Middle frontal gyrus (tissue), 1 donor: Measurements from ENCODE around the gene DQX1.
"Not testable (repeated sequence)": the region's sequence is repeated elsewhere in the genome, so short reads cannot be mapped to it uniquely, and the experiment has no call there.

Experiments used
- DNase-seq: peaks from one replicate; pipeline ENCODE4 v3.0.0-alpha.2; 2015; ENCODE audit warnings: low spot score; ENCODE audit errors: extremely low spot score

DQX1 gene

DNA sequence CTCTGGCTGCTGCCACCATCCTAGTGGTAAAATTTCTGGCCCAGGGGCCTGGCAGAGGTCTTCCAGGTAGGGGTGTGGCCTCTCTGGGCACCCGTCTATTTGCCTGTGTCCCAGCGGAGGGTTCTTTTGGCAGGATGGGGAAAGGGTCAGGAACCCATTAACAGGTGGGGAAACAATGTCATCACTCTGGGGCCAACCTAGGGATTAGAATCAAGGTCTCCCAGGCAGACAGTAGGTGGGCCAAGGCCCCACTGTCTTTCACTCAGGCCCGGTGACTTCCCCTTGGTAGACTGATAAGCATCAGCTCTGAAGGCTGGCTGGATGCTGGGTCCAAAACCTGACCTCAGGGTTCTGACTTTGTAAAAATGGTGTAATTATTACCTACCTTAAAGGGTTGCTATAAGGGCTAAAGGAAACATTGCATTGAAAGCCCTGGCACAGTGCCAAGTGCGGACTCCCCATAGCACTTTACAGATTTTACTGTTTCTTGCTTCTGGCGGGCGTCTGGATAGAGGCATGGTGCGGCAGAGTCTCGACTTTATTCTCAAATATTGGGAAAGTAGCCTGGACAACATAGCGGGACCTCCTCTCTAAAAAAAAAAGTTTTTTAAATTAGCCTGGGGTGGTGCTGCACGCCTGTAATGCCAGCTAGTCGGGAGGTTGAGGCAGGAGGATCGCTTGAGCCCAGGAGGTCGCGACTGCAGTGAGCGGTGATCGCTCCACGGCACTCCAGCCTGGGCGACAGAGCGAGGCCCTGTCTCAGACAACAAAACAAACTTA is 28.8 kb downstream of the DQX1 start:
- no peak for DNase-seq

DNA sequence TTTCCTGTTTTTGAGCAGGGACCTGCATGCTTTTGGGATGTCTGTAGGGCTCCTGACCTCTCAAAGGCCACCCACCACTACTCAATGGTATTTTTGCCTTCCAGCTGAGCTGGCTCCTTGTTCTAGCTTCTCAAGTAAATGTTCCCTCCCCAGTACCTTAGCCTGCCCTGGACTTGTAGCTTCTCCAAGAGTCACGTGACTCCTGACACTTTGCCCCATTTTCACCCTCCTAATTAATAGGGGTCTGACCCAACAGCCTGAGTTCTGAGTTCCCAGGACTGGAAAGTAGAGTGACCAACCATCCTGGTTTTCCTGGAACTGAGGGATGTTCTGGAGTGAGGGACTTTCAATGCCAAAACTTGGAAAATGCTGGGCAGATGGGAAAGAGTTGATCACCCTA is 30.6 kb downstream of the DQX1 start:
- DNase-seq, result no peak

DNA sequence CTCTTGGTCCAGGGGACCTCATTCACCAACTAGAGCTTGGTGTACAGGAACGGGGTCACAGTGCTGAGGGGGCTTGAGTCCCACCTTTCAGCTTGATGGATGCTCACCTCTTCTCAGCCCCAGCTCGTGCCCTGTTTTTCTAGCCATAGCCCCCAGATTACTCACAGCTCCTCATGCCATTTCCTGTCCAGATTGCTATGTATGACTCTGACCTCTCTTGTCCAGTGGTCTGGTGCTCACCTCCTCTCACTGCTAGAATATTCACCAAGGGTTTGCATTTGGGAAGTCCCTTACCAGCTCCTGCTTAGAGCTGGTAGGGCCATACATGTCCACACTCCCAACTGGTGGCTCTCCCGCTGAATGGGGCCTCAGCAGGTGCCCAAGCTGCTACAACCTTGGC is 32.5 kb downstream of the DQX1 start:
- no peak for DNase-seq

DNA sequence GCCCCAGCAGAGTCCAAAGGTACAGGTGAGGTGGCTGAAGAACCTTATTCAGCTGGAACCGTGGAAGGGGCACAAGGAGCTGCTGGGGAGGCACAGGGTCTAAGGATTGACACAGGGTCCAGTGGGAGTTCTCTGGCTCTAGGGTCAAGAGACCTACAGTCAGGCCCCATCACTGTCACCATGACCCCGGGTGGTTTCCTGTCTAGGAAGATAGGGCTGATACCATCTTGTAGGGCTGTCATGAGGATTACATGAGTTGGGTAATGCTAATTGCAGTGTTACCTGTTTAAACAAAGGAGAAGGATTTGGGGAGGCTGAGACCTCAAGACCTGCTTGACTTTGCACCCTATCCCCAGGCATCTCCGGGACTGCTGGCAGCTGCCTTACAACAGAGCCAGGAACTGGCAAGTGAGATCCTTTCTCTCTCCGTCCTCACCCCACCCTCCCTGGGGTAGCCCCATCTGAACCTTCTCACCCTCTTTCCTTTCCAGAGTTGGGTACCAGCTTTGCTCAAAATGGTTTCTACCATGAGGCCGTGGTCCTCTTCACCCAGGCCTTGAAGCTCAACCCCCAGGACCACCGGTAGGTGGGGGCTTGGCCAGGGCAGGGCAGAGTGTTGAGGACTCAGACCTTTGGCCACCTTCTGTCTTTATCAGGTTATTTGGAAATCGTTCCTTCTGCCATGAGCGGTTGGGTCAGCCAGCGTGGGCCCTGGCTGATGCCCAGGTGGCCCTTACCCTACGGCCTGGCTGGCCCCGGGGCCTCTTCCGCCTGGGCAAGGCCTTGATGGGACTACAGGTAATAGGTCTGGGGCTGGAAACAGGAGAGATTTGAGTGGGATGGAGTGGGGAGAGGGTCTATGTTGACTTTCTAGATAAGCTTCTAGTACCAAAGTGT is 34.1 kb downstream of the DQX1 start:
- DNase-seq, result no peak

DNA sequence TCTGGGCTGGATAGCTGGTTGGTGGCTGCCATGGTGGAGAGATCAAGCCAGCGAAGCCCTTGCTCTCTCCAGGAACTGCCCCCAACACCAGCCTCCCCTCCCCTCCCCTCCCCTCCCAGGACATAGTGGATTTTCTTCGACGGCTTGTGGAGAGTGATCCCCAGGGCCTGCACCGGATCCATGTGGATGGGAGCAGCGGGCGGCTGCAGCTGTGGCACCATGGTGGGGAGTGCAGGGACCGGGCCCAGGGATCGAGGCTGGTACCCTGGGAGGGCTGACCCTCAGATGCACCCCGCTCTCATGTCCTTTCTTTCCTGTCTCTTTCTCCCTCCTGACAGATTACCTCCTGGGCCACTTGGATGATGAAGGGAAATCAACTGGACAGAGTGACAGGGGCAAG is 36.1 kb downstream of the DQX1 start:
- no peak for DNase-seq

DNA sequence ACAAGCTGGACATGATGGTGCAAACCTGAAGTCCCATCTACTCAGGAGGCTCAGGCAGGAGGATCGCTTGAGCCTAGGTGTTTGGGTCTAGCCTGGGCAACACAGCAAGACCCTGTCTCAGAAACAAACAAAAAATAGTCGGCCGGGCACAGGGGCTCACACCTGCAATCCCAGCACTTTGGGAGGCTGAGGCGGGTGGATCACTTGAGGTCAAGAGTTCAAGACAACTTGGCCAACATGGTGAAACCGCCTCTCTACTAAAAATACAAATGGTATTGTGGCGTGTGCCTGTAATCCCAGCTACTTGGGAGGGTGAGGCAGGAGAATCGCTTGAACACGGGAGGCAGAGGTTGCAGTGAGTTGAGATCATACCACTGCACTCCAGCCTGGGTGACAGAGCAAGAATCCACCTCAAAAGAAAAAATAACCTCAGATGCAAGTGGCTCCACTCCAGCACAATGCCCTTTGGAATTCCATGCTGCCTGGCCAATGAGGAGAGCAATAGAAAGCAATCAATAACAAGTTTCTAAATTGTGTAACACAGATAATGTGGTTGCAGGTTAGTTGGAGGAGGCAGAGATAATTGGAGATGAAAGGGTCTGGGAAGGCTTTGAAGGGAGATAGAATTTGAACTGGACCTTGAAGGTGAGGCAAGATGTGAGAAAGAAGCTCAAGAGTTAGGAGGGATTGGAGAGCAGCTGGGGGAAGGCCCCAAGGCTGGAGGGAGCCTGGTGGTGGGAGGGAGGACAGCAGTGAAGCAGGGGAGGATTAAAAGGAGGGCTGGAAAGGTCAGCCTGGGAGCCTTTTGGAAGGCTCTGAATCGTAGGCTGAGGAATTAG is 37.2 kb downstream of the DQX1 start:
- DNase-seq, result no peak

DNA sequence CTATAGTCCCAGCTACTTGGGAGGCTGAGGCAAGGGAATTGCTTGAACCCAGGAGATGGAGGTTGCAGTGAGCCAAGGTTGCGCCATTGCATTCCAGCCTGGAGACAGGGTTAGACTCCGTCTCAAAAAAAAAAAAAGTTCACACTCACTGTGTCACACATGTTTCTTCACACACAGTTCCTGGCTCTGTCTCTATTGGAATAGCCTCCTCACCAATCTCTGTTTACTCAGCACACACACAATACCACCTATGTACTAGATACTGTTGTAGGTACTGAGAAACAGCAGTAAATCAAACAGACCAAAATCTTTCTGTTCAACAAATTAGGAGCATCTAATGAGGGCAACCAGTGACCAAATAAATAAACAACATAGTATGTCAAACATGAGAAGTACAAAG is 39.9 kb downstream of the DQX1 start:
- DNase-seq, result no peak

DNA sequence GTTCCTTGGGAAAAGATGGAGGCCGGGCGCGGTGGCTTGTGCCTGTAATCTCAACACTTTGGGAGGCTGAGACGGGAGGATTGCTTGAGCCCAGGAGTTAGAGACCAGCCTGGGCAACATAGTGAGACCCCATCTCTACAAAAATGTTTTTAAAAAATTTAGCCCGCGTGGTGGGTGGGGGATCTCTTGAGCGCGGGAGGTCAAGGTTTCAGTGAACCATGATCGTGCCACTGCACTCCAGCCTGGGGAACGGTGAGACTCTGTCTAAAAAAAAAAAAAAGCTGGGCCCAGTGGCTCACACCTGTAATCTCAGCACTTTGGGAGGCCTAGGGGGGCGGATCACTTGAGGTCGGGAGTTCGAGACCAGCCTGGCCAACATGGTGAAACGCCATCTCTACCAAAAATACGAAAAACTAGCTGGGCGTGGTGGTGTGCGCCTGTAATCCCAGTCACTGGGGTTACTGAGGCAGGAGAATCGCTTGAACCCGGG is 42.3 kb downstream of the DQX1 start:
- not testable (repeated sequence) for DNase-seq

DNA sequence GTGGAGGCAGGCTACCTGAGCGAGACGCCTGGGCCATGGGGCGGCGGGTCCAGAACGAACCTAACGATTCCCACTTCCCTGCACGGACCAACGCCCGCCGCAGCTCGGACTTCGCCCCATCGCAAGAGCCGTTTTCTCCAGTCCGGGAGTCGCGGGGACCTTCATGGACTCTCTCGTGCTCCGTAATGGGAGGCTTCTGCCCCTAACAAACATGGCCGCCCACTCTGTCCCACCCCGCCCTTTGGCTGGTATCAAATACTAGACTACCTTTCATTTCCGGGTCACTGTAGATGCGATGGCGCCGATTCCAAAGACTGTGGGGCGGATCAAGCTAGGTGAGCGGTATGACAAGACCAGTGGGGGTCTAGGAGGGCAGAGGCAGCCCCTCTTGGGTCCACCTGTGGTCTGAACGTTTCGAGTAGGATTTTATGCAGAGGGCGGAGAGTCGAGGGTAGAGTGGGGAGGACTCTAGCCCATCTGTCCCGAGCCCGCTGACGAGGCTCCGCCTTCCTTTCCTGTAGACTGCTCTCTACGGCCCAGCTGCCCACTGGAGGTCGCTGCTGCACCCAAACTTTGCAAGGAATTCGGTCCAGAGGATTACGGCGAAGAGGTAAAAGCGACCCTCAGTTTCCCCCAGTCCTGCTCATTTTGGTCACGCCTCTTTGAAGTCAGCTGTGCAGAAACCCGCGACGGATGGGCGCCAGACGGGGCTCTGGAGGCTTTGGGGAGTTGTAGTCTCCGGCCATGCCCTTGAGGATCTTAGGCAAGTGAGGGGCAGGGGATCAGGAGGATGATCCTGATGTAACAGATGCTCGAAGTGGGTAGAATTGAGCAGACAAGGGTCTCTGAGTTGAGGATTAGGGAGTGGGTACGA is 43.0 kb downstream of the DQX1 start, which contains the start of the genes CCDC142 and TTC31:
TSS of gene CCDC142 (minus strand) at position 198 of the 874 bp plus-strand sequence. CDS start at position 37, 161 bp downstream.
TSS of gene TTC31 (plus strand) at position 281 of the 874 bp plus-strand sequence. CDS start at position 296, 15 bp downstream.
- peak; percentile 94 for DNase-seq

DNA sequence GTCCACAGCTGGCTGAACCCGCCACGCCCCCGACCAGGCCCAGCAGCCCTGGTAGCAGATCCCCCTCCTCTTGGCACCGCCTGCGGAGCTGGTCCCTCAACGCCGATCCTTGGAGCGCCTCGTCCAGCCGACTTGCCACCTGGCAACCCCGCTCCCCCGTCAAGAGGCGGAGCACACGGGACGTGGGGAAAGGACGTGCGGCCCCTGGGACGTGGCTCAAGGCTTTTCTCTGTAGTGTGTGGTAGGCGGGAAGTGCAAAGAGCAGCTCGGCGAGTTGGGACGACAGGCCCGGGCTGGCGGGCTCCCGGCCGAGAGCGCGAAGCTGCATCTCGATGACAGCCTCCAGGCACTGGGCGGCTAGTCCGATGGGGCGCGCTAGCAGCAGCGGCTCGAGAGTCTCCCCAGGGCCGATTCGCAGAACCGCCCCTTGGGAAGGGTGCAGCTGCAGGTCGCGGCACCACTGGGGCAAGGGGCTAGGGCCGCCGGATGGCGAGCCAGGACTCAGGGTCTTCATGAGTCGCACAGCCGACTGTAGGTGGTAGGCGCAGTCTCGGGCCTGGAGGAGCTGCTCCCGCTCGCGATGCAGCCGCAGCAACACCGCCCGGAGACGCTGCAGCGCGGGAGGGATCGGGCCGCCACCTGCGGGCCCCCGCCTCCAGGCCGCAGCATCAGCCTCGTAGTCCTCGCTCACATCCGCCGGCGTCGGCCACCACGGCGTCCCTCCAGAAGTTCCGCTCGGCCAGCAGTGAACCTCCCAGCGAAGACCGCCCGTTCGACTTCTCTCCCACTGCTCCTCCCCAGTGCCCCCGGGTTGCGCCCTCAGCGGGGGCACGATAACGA is 43.9 kb downstream of the DQX1 start:
- peak; percentile 16 for DNase-seq

DNA sequence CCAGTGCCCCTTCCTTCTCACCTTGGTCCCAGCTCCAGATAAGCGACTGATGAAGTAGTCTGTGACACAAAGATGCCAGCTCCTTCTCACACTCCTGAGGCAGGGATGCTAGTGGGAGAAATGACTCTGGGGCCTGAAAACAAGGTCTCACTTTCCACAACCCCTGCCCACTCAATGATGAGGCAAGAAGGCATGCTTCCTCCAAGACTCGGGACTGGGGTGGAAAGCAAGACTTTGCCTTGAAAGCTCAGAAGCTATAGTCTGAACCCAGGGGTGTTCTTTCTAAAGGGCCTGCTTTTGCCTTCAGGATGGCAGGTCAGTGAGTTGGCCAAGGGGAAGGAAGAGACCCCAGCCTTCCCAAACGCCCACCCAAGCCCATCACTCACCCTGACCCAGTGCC is 44.6 kb downstream of the DQX1 start:
- DNase-seq, result no peak

DNA sequence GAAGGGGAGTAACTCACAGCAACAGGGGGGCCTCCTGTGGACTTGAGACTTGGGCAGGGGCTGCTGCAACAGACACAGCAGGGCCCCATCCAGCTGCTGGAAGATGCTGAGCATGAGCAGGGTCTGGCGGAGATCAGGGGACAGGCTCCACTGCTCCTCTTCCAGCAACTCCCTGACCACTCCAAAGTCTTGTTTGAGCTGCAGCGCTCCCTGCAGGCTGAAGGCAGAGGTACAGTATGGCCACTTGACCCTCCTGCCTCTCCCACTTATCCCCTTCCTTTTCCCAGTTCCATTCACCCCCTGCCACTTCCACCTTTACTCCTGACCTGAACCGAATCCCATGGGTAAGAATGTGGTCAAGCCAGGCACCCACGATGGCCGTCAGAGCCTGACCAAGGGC is 51.1 kb downstream of the DQX1 start:
- no peak for DNase-seq

DNA sequence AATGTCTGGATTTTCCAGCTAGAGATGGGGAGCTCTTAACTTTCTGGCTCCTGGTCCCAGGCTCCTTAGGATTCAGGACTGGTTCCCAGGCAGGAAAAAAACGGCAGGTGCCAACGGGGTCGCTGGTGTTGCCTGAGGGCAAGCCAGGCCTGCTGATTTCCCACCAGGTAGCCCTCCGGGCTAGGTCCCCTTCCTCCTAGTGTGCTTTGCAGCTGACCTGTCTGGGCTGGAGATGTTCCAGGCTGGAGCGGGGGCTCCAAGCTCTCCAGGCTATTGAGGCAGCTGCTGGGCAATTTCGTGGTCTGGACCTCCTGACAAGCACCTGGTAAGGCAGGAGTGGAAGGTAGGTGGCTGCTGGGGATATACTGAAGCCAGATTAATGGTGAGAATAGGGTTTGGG is 51.5 kb downstream of the DQX1 start:
- DNase-seq, result no peak

DNA sequence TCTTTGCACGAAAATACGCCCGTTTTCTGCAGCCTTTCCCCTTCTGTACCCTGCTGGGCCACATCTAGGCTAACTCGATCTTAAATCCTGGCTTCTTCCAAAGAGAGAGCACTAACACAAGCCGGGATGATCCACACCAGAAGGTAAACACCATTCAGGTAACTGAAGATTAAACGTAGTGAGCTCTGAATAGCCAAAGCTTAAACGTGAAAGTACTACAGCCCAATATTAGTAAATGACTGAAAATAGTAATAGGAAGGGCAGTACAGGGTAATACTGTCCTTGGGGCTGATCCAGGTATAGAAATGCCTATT is 53.1 kb downstream of the DQX1 start:
- no peak for DNase-seq

DNA sequence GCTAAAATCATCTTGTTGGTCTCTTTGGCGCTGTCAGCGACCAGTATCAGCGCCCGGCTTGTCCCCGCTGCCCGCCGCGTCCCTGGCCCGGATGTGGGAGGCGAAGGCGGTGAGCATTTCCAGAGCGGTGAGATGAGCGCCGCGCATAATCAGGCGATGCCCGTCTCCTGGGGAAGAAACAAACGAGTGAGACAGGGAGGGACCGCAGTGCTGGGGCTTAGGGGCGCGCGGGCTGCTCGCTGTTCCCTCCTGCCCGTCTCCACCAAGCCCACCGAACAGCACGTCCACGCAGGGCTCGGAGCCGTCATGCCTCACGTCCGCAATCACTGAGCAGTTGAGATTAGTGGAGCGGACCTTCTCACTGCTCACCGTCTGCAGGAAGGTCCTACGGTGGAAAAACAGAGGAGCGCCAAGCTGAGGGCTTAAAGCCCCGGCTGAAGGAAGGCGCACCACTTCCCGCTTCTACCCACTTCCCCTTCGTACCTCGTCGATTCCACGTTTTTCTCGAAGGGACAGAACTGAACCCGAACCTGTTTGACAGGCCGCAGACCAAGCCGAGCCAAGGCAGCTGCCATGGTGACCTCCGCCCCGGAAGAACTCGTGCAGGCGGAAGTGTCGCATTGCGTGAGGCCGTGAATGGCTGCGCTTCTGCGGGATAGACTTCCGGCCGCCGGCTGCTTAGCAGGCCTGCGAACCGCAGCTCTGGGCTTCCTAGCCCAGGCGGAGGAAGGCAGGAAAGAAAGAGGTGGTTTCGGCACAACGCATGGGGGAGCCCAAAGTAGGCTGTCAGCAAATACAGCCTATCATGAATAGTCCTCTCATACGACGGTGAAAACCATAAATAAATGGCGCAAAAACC is 53.7 kb downstream of the DQX1 start, which contains the start of gene MRPL53:
TSS of gene MRPL53 (minus strand) at position 595 of the 859 bp plus-strand sequence. CDS start at position 575, 20 bp downstream.
- peak; percentile 96 for DNase-seq

DNA sequence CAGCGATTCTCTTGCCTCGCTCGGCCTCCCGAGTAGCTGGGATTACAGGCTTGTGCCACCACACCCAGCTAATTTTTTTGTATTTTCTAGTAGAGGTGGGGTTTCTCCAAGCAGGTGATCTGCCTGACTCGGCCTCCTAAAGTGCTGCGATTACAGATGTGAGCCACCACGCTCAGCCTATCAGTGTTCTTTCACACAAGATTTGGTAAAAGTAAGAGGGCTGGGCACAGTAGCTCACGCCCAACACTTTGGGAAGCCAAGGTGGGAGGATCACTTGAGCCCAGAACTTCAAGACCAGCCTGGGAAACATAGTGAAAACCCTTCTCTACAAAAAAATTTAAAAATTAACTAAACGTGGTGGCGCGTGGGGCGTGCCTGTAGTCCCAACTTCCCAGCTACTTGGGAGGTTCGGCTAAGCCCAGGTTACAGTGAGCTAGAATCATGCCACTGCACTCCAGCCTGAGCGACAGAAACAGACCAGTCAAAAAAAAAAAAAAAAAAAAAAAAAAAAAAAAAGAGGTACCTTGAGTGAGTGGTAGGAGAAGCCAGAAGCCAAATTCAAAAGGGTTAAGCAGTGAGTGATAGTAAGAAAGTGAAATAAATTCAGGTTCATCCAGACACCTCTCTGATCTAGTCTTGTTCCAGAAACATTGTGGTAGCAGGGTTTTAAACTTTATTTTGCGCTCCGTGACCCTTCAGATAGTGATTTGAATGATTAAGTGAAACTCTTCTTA is 54.5 kb downstream of the DQX1 start:
- DNase-seq, result no peak

DNA sequence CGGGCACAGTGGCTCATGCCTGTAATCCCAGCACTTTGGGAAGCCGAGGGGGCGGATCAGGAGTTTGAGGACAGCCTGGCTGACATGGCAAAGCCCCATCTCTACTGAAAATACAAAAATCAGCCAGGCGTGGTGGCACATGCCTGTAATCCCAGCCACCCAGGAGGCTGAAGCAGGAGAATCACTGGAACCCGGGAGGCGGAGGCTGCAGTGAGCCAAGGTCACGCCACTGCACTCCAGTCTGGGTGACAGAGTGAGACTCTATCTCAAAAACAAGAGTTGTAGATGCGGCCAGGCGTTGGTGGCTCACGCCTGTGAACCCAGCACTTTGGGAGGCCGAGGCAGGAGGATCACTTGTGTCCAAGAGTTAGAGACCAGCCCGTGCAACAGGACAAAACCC is 55.3 kb downstream of the DQX1 start:
- not testable (repeated sequence) for DNase-seq
